ENCODE measurements around the gene FAM193B.

DNA sequence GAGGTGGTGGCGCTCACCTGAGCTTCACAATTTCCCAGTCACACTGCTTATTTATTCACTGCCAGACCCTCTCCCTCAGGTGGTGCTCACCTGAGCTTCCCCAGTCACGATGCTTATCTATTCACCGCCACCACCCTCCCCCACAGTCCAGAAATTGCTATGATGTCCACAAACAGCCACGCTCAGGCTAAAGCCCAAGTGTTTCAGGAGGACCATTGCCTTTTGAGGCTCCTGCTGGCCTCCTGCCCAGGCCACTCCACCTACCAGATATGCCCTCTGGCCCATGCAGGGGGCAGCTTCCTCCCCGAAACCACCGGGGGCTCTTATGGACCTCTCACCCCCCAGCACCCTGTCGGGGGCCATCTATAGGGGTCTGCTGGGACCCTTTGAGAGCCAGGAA, 61.5 kb downstream of the FAM193B start:
- TF ChIP-seq FOXM1 (IDR thresholded peaks at IDR 0.05; ENCODE audit: borderline replicate concordance) = no peak
- no peak for TF ChIP-seq SUZ12 (IDR thresholded peaks at IDR 0.05)
- no peak for TF ChIP-seq CTBP1 (IDR thresholded peaks at IDR 0.05; ENCODE audit: borderline replicate concordance)
- no peak for TF ChIP-seq ZNF384 (IDR thresholded peaks at IDR 0.05)
- TF ChIP-seq SP1 (IDR thresholded peaks at IDR 0.05) = no peak
- no peak for TF ChIP-seq ELF4 (IDR thresholded peaks at IDR 0.05)
- no peak for TF ChIP-seq FOXA1 (IDR thresholded peaks at IDR 0.05)
- TF ChIP-seq NFRKB (IDR thresholded peaks at IDR 0.05) = no peak
- no peak for TF ChIP-seq ARNT (IDR thresholded peaks at IDR 0.05)
- TF ChIP-seq LEF1 (IDR thresholded peaks at IDR 0.05; ENCODE audit: borderline replicate concordance) = no peak
- no peak for TF ChIP-seq BHLHE40 (IDR thresholded peaks at IDR 0.05; ENCODE audit: borderline replicate concordance)

Measured in HEK293T (cell line).